Activated CD4-positive, alpha-beta T cell treated with anti-CD3 and anti-CD28 coated beads for 36 hours (primary cell): ENCODE results near the gene TAF1D. TPM values are rescaled to one million over a fixed set of nuclear protein-coding genes. Genes with fewer than 3 reads are reported as not detected.
"Not testable (repeated sequence)": the region's sequence is repeated elsewhere in the genome, so short reads cannot be mapped to it uniquely, and the experiment has no call there.

ENCODE experiments used
- ATAC-seq: fragments of 200-7000 bp; cut with Tn5 transposase; one replicate; pipeline ENCODE4 v1.10.0; 2021; ENCODE audit warnings: mild to moderate bottlenecking, moderate library complexity
- CTCF ChIA-PET: fragments of 350-600 bp; sonication (Branson Sonifier 250); formaldehyde crosslinking; loops from one replicate; lab custom pipeline; 2021; ENCODE audit warnings: antibody characterized with exemption; lab: Charles Lee
- POLR2A ChIA-PET: fragments of 350-600 bp; sonication (Branson Sonifier 250); formaldehyde crosslinking; loops from one replicate; lab custom pipeline; 2021; ENCODE audit warnings: antibody characterized with exemption, inconsistent platforms; lab: Charles Lee
- DNase-seq: peaks from one replicate; pipeline ENCODE4 v3.0.0-alpha.2; 2020
- H3K27ac Mint-ChIP-seq: one replicate; pipeline ENCODE4 v1.8.0; 2021; ENCODE audit warnings: mixed read lengths
- H3K27me3 Mint-ChIP-seq: one replicate; pipeline ENCODE4 v1.8.0; 2021; ENCODE audit warnings: mixed read lengths
- H3K36me3 Mint-ChIP-seq: one replicate; pipeline ENCODE4 v1.8.0; 2021; ENCODE audit warnings: low read depth, mixed read lengths
- H3K4me1 Mint-ChIP-seq: one replicate; pipeline ENCODE4 v1.8.0; 2021; ENCODE audit warnings: mixed read lengths
- H3K4me3 Mint-ChIP-seq: one replicate; pipeline ENCODE4 v1.8.0; 2021; ENCODE audit warnings: mild to moderate bottlenecking, moderate library complexity, mixed read lengths
- H3K9me3 Mint-ChIP-seq: one replicate; pipeline ENCODE4 v1.8.0; 2021; ENCODE audit warnings: low read depth, mixed read lengths
- intact Hi-C, 2 experiments: fragments of 100-400 bp; cut with DNase I in 1 of 2; cut with micrococcal nuclease in 1 of 2; formaldehyde crosslinking; loops; one replicate each; pipeline versions ENCODE4 v1.14.2 to v1.15.1; 2022 to 2024; cut with DNase I, micrococcal nuclease
- total RNA-seq, 2 experiments: library from RNA; stranded (reverse); gene quantifications; one replicate each; pipeline ENCODE4 v1.2.3, GENCODE V29; 2021

TAF1D gene
- 100 to 1,000 TPM; 326 to 355 TPM for total RNA-seq

DNA sequence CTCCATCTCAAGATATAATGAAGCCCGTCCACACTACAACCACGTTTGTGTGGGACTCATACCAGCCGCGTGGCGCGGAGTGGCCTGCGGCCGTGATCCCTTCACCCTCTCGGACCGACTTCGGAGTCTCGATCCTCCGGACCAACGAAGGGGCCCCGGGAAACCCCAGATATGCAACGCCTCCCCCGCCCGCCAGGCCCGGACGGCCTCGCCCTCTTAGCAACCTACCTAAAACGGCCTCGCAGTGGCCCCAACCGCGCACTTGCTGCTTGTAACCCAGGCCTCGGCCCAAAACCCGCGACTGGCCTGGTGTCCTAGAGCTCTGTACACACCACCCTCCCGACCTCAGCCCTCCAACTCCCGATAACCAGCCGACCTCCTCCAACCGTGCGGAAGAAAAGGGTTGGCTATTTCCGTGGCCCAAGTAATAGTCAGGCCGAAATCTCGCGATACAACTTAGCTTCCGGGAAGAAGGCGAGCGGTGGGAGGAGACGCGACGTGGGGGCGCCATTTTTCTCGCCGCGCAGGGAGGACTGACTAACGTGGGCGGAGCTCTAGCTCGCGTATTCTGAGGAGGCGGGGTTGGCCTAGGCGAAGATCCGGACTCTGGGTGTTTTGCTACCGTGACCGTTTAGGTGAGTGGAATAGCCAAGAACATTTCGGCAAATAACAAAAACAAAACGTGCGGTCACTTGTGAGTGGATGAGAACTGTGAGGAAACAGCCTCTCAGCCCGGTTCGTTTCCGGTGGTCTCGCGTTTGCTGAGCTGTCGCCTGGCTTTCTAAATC, at the start of gene TAF1D, which contains the start of gene C11orf54:
Gene TAF1D, minus strand, starts transcription at position 402 of the 788 bp plus-strand sequence. CDS start 2,191 bp downstream, outside the sequence.
Gene C11orf54, plus strand, starts transcription at position 579 of the 788 bp plus-strand sequence. CDS start 5,722 bp downstream, outside the sequence.
- Mint-ChIP-seq H3K9me3 (no peaks in the 10 kb centered on the region), H3K4me1 (peaks cover 38% of the 10 kb centered on the region), H3K27me3 (no peaks in the 10 kb centered on the region), H3K27ac (peak within 1 kb of the TSS; percentile 98), H3K36me3 (peaks cover 56% of the 10 kb centered on the region), H3K4me3 (peak within 1 kb of the TSS; percentile 99)
- ATAC-seq (peak; percentile 80), DNase-seq (peak; percentile 97)
- POLR2A ChIA-PET: interaction anchor here (0.5 to 3.6 kb wide), 13 partner anchors 10 to 753 kb away, joined by 3 to 62 read pairs (median 4); partner anchors contain the start of genes ANKRD49, CEP295, MED17 and MRE11
- intact Hi-C loops: loop anchor here (1.0 to 5.0 kb wide), 8 partner anchors 43 to 803 kb away; partner anchors contain the start of genes CEP295 (in 2 of the 2), MED17 (in 2 of the 2), SLC36A4 (in 2 of the 2) and ANKRD49 (in 1 of the 2)
- CTCF ChIA-PET: interaction anchor here (0.8 to 3.4 kb wide), 4 partner anchors 9 to 74 kb away, joined by 3 to 23 read pairs (median 8); partner anchors contain the start of gene MED17

- Mint-ChIP-seq H3K36me3 (peaks cover 36% of the 10 kb centered on the region), H3K4me1 (peaks cover 42% of the 10 kb centered on the region), H3K9me3 (no peaks in the 10 kb centered on the region), H3K27me3 (no peaks in the 10 kb centered on the region), H3K27ac (peak overlapping the region; percentile 99), H3K4me3 (peak overlapping the region; percentile 89)
- ATAC-seq (peak; percentile 28), DNase-seq (peak; percentile 59)
- ChIA-PET CTCF (no interaction called here), POLR2A (no interaction called here)
- intact Hi-C loops: loop anchor here (1.0 to 10.0 kb wide), 13 partner anchors 44 to 1282 kb away; partner anchors contain the start of genes ANKRD49 (in 2 of the 2), C11orf54 (in 2 of the 2), CEP295 (in 2 of the 2) and MRE11 (in 2 of the 2)
Observed at GRCh38 chr11:93784935-93785360, 43.7 kb upstream of the TAF1D start.

DNA sequence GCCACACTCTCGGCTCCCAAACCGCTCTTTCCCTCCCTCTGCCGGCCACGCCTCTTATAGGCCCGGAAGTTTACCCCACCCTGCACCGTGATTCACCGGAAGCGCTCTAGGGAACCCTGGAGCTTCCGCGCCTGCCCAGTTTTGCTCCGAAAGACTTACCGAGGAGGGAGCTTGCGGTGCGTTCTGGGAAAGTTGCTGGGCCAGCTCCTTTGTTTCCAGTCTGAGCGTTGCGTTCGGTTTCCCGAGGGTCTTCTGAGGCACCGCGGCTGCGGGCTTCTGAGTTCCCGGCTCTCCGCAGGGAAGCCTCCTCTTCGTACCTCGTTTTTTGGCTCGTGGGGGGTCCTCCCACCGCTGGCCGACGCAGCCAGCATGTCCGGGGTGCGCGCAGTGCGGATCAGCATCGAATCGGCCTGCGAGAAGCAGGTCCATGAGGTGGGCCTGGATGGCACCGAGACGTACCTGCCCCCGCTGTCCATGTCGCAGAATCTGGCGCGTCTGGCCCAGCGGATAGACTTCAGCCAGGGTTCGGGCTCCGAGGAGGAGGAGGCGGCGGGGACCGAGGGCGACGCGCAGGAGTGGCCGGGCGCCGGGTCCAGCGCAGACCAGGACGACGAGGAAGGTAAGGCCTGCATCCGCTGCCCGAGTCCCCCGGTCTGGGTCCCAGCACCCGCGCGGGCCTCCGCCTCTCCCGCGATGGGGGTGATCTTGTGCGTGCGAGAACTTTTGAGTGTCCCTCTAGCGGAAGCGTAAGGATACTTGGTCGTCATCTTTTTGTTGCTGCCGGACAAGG, 43.0 kb upstream of the TAF1D start, which contains the start of gene MED17:
Gene MED17, plus strand, starts transcription at position 138 of the 790 bp plus-strand sequence. Its CDS starts 232 bp downstream, at position 370.
- POLR2A ChIA-PET: interaction anchor here (0.8 to 2.9 kb wide), 6 partner anchors 11 to 344 kb away, joined by 3 to 62 read pairs (median 6); partner anchors contain the start of genes C11orf54, PANX1 and TAF1D
- CTCF ChIA-PET: interaction anchor here (0.6 to 1.4 kb wide), 12 partner anchors 9 to 667 kb away, joined by 3 to 23 read pairs (median 4); partner anchors contain the start of genes C11orf54 and TAF1D
- DNase-seq (peak; percentile 95), ATAC-seq (peak; percentile 97)
- Mint-ChIP-seq H3K4me1 (peaks cover 42% of the 10 kb centered on the region), H3K36me3 (peaks cover 36% of the 10 kb centered on the region), H3K27me3 (no peaks in the 10 kb centered on the region), H3K27ac (peak within 1 kb of the TSS; percentile 99), H3K9me3 (no peaks in the 10 kb centered on the region), H3K4me3 (peak within 1 kb of the TSS; percentile 89)
- intact Hi-C loops: loop anchor here (1.0 to 10.0 kb wide), 13 partner anchors 43 to 1283 kb away; partner anchors contain the start of genes ANKRD49 (in 2 of the 2), C11orf54 (in 2 of the 2), CEP295 (in 2 of the 2) and MRE11 (in 2 of the 2)

GRCh38 chr11:93783765-93784144, 42.5 kb upstream of the TAF1D start:
- CTCF ChIA-PET: interaction anchor here (0.6 to 1.4 kb wide), 12 partner anchors 9 to 667 kb away, joined by 3 to 23 read pairs (median 4); partner anchors contain the start of genes C11orf54 and TAF1D
- peak overlapping the region; percentile 89 for H3K4me3 Mint-ChIP-seq
- intact Hi-C loops: loop anchor here (1.0 to 10.0 kb wide), 13 partner anchors 42 to 1284 kb away; partner anchors contain the start of genes ANKRD49 (in 2 of the 2), C11orf54 (in 2 of the 2), CEP295 (in 2 of the 2) and MRE11 (in 2 of the 2)
- H3K27ac Mint-ChIP-seq: peak overlapping the region; percentile 99
- H3K27me3 Mint-ChIP-seq: no peaks in the 10 kb centered on the region
- H3K36me3 Mint-ChIP-seq: peaks cover 33% of the 10 kb centered on the region
- H3K9me3 Mint-ChIP-seq: no peaks in the 10 kb centered on the region
- ATAC-seq: peak; percentile 34
- peaks cover 40% of the 10 kb centered on the region for H3K4me1 Mint-ChIP-seq
- POLR2A ChIA-PET: interaction anchor here (0.8 to 2.9 kb wide), 6 partner anchors 11 to 345 kb away, joined by 3 to 62 read pairs (median 6); partner anchors contain the start of genes C11orf54, PANX1 and TAF1D
- no peak for DNase-seq

DNA sequence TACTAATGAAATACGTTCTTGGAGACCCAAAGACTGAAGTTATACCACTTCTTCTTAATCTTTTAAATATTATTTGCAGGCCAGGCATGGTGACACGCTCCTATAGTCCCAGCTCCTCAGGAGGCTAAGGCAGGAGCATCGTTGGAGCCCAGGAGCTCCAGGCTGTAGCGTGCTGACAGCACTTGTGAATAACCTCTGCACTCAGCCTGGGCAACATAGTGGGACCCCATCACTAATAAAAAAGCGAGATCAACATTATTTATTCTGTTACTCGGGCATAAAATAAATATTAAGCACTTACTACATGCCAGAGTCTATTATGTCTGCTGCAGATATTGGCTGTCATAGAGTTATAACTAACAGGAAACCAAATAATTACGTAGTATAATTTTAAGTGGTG, 42.1 kb upstream of the TAF1D start:
- H3K4me1 Mint-ChIP-seq: peaks cover 39% of the 10 kb centered on the region
- H3K36me3 Mint-ChIP-seq: peaks cover 31% of the 10 kb centered on the region
- ATAC-seq (no peak), DNase-seq (no peak)
- no peaks in the 10 kb centered on the region for H3K9me3 Mint-ChIP-seq
- ChIA-PET CTCF (interaction anchor here (0.7 to 2.6 kb wide), 10 partner anchors 10 to 100 kb away, joined by 3 to 23 read pairs (median 4); partner anchors contain the start of genes C11orf54 and TAF1D), POLR2A (interaction anchor here (1.3 to 2.9 kb wide), 3 partner anchors 42 to 345 kb away, joined by 8 to 62 read pairs (median 10); partner anchors contain the start of genes C11orf54, PANX1 and TAF1D)
- H3K27me3 Mint-ChIP-seq: no peaks in the 10 kb centered on the region
- peak overlapping the region; percentile 89 for H3K4me3 Mint-ChIP-seq
- peak overlapping the region; percentile 99 for H3K27ac Mint-ChIP-seq
- intact Hi-C loops: loop anchor here (5.0 to 10.0 kb wide), 7 partner anchors 121 to 1284 kb away; partner anchors contain the start of genes ANKRD49 (in 1 of the 2), CEP295 (in 1 of the 2), CWC15 (in 1 of the 2) and KDM4D (in 1 of the 2)

DNA sequence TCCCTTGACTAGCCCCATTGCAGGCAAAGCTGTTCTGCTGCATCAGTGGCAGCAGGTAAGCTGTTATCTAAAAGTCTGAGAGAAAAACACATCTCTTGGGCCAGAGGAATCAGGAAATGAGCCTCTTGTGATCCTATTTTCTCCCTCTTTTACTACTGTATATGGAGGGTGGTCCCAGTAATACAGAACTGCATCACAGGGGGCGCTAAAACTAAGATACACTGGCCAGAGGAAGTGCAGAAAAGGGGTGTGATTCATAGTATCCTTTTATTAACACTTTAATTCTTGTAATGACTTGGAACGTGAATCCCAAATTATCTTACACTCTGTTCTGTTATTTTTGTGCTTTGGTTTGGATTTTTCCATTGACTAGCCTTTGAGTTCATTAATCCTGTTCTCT, 34.0 kb upstream of the TAF1D start:
- ATAC-seq (no peak), DNase-seq (peak; percentile 18)
- H3K27ac Mint-ChIP-seq: no peak overlapping the region
- ChIA-PET CTCF (no interaction called here), POLR2A (no interaction called here)
- peaks cover 13% of the 10 kb centered on the region for H3K36me3 Mint-ChIP-seq
- H3K4me1 Mint-ChIP-seq: no peaks in the 10 kb centered on the region
- H3K4me3 Mint-ChIP-seq: no peak overlapping the region
- intact Hi-C loops: no loop called here
- no peaks in the 10 kb centered on the region for H3K9me3 Mint-ChIP-seq
- no peaks in the 10 kb centered on the region for H3K27me3 Mint-ChIP-seq

DNA sequence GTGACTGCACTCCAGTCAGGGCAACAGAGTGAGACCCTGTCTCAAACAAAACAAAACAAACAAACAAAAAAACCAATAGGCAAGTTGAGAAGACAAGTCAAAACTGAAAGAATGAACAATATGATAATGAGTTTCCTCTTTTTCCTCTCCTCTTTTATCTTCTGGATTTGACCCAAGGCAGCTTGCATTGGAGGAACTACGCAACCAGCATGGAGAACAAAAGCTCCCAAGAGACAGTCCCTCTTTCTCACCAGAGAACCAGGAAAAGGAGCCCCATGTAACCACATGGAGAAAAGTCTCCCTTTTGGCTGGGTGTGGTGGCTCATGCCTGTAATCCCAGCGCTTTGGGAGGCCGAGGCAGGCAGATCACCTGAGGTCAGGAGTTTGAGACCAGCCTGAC, 33.3 kb upstream of the TAF1D start:
- H3K4me3 Mint-ChIP-seq, H3K9me3 Mint-ChIP-seq, H3K4me1 Mint-ChIP-seq, DNase-seq, ATAC-seq, intact Hi-C loops, H3K27ac Mint-ChIP-seq, H3K27me3 Mint-ChIP-seq, CTCF ChIA-PET, H3K36me3 Mint-ChIP-seq, POLR2A ChIA-PET: not testable (repeated sequence)

GRCh38 chr11:93773601-93774200, 32.4 kb upstream of the TAF1D start:
- Mint-ChIP-seq H3K27ac (no peak overlapping the region), H3K4me1 (no peaks in the 10 kb centered on the region), H3K27me3 (no peaks in the 10 kb centered on the region), H3K36me3 (peaks cover 7% of the 10 kb centered on the region), H3K4me3 (no peak overlapping the region), H3K9me3 (no peaks in the 10 kb centered on the region)
- no peak for ATAC-seq
- intact Hi-C loops: no loop called here
- no peak for DNase-seq
- CTCF ChIA-PET: no interaction called here
- POLR2A ChIA-PET: interaction anchor here (0.6 kb wide), 1 partner anchor 22 kb away, joined by 5 read pairs; no protein-coding TSS in a partner anchor

GRCh38 chr11:93773045-93773477, 31.8 kb upstream of the TAF1D start:
- Mint-ChIP-seq H3K27ac (no peak overlapping the region), H3K27me3 (no peaks in the 10 kb centered on the region), H3K4me1 (no peaks in the 10 kb centered on the region), H3K36me3 (peaks cover 5% of the 10 kb centered on the region), H3K4me3 (no peak overlapping the region), H3K9me3 (no peaks in the 10 kb centered on the region)
- ChIA-PET CTCF (interaction anchor here (0.6 kb wide), 1 partner anchor 17 kb away, joined by 3 read pairs; no protein-coding TSS in a partner anchor), POLR2A (no interaction called here)
- intact Hi-C loops: no loop called here
- DNase-seq (no peak), ATAC-seq (no peak)
